Measurements from ENCODE around the gene KIZ.

Gene KIZ

DNA sequence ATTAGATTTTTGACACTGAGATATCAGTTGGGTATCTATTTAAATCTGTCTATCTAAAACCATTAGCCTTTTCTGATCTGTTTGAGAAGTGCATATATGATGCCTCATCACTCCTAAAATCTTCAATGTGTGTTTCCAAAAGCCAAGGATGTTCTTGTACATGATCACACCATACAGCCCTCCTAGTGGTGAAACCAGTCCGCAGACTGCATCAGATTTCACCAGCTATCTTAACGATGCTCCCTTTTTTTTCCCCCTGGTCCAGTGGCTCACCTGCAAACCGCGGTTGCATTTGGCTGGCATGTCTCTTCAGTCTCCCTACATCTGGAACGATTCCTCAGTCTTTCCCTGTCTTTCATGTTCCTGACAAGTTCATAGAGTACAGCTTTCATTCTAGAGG is 4.0 kb downstream of the KIZ start:
- H3K4me3 ChIP-seq (ENCODE audit: low read depth, low read length), result no peak overlapping the region
- TF ChIP-seq MYC (IDR thresholded peaks at IDR 0.05; ENCODE audit: low read depth, low read length), result no peak
- no peak for TF ChIP-seq POLR2A (IDR thresholded peaks at IDR 0.05; ENCODE audit: extremely low read depth, insufficient read length)
- TF ChIP-seq, protein P1, sequence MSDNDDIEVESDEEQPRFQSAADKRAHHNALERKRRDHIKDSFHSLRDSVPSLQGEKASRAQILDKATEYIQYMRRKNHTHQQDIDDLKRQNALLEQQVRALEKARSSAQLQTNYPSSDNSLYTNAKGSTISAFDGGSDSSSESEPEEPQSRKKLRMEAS (IDR thresholded peaks at IDR 0.05; ENCODE audit: low read depth, low read length), result no peak
- TF ChIP-seq, protein P2, sequence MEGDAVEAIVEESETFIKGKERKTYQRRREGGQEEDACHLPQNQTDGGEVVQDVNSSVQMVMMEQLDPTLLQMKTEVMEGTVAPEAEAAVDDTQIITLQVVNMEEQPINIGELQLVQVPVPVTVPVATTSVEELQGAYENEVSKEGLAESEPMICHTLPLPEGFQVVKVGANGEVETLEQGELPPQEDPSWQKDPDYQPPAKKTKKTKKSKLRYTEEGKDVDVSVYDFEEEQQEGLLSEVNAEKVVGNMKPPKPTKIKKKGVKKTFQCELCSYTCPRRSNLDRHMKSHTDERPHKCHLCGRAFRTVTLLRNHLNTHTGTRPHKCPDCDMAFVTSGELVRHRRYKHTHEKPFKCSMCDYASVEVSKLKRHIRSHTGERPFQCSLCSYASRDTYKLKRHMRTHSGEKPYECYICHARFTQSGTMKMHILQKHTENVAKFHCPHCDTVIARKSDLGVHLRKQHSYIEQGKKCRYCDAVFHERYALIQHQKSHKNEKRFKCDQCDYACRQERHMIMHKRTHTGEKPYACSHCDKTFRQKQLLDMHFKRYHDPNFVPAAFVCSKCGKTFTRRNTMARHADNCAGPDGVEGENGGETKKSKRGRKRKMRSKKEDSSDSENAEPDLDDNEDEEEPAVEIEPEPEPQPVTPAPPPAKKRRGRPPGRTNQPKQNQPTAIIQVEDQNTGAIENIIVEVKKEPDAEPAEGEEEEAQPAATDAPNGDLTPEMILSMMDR (IDR thresholded peaks at IDR 0.05; ENCODE audit: low read depth, low read length), result peak; percentile 5
- DNase-seq (ENCODE audit: low read depth), result no peak

DNA sequence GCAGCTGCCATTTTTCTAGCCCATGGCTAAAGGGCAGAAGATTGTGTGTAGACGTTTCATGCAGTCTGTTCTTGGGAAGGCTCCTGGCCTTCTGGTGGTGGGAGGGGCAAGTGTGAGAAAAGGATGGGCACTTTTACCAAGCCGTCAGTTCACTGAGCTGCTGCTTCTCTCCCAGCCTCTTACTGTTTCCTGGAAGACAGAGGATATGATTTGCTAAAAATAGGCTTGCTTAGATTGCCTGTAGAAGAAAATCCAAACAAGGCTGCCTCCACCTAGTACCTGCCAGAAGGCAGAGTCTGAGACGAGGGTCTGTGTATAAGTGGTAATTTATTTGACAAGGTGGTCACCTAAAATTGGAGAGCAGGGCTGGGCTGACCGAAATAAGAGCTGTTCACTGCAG is 7.5 kb downstream of the KIZ start:
- no peak overlapping the region for H3K4me3 ChIP-seq (ENCODE audit: low read depth, low read length)
- TF ChIP-seq, protein P1 (IDR thresholded peaks at IDR 0.05; ENCODE audit: low read depth, low read length), result no peak
- TF ChIP-seq MYC (IDR thresholded peaks at IDR 0.05; ENCODE audit: low read depth, low read length), result no peak
- TF ChIP-seq, protein P2 (IDR thresholded peaks at IDR 0.05; ENCODE audit: low read depth, low read length), result no peak
- no peak for TF ChIP-seq POLR2A (IDR thresholded peaks at IDR 0.05; ENCODE audit: extremely low read depth, insufficient read length)
- no peak for DNase-seq (ENCODE audit: low read depth)

DNA sequence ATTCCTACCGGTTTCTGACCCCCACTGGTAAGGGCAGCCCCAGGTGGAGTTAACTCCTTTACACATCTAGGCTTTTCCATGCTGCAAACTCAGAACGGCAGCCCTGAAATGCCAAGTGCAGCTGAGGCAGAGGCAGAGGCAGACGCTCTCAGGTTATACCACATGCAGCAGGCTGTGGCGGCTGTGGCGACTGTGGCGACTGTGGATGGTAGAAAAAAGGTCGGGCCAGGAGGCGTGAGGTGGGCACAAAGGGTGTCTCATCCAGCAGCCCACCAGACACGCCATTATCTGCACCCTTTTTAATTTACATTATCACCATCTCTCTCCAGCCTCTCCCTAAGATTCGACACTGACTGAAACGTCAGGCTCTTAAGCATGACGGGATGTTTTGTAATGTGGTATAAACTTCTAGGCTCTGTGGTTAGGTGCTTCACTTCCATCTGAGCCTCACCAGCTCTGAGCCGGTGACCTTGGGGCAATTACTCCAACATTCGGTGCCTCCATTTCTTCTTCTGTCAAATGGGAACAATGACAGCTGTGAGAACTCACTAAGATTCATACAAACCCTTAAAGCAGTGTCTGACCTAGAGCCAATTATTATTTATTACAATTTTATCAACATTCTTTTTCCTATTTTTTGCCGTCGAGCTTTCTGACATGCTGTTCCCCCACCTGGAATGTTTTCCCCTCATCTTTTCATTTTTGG is 8.2 kb downstream of the KIZ start:
- no peak for DNase-seq (ENCODE audit: low read depth)
- no peak overlapping the region for H3K4me3 ChIP-seq (ENCODE audit: low read depth, low read length)
- TF ChIP-seq, protein P1 (IDR thresholded peaks at IDR 0.05; ENCODE audit: low read depth, low read length), result no peak
- TF ChIP-seq, protein P2 (IDR thresholded peaks at IDR 0.05; ENCODE audit: low read depth, low read length), result no peak
- no peak for TF ChIP-seq POLR2A (IDR thresholded peaks at IDR 0.05; ENCODE audit: extremely low read depth, insufficient read length)

DNA sequence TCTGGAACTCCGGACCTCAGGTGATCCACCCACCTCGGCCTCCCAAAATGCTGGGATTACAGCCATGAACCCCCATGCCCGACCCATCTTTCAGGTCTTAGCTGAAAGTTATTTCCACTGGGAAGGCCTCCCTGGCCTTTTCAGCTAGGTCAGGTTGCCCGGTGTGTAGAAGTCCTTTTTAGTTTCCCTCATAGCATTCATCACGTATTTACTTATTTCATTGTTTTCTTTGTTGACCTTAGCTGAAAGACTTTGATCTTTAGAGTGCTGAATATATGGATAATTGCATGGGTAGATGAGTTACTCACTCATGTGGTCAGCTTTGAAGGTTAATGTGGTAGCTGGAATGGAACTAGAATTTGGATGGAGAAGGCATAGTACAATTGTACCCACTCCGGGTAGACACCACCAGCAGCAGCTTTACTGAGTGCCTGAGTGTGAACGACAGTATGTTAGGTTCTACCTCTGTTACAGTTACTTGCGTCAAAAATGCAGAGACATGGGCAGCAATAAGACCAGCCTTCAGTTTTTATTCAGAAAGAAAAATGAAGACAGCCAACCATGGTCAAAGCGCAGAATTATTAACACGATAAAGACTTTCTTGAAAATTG is 9.1 kb downstream of the KIZ start:
- no peak for DNase-seq (ENCODE audit: low read depth)
- TF ChIP-seq, protein P2 (IDR thresholded peaks at IDR 0.05; ENCODE audit: low read depth, low read length), result no peak
- TF ChIP-seq POLR2A (IDR thresholded peaks at IDR 0.05; ENCODE audit: extremely low read depth, insufficient read length), result no peak
- no peak for TF ChIP-seq MYC (IDR thresholded peaks at IDR 0.05; ENCODE audit: low read depth, low read length)
- TF ChIP-seq, protein P1 (IDR thresholded peaks at IDR 0.05; ENCODE audit: low read depth, low read length), result no peak
- H3K4me3 ChIP-seq (ENCODE audit: low read depth, low read length), result no peak overlapping the region

DNA sequence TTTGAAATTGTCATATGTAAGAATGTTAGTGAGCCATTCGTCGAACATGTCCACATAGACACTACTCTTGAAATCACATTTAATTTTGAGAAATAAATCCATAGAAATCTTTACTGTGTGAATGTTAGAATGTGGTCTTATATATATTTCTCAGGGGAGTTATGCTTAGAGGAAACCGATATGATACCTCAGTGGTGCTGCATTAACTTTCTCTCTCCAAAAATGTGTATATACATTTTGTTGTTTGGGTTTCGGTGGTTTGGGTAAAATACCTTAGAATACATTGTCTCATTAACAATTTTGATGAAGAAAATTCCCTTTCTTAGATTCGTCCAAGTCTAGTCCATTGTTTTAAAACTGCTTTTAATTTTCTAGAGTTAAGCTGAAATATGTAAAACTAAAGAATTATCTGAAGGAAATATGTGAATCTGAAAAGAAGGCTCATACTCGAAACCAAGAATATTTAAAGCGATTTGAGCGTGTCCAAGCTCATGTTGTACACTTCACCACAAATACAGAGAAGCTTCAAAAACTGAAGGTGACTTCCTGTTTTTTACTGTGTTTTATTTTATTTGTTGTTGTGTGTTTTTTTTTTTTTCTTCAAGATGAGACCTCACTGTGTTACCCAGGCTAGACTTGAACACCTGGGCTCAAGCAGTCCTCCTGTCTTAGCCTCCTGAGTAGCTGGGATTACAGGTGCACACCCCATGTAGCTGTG is 10.3 kb downstream of the KIZ start:
- no peak for DNase-seq (ENCODE audit: low read depth)
- no peak overlapping the region for H3K4me3 ChIP-seq (ENCODE audit: low read depth, low read length)
- TF ChIP-seq, protein P2 (IDR thresholded peaks at IDR 0.05; ENCODE audit: low read depth, low read length), result no peak
- TF ChIP-seq, protein P1 (IDR thresholded peaks at IDR 0.05; ENCODE audit: low read depth, low read length), result no peak
- no peak for TF ChIP-seq MYC (IDR thresholded peaks at IDR 0.05; ENCODE audit: low read depth, low read length)

Measured in NB4 (cell line).